ENCODE data around the gene DPP10. TPM values are rescaled to one million over a fixed set of nuclear protein-coding genes. Genes with fewer than 3 reads are reported as not detected.

The DPP10 gene
- total RNA-seq, 2 donors from 2014 or later: not detected

DNA sequence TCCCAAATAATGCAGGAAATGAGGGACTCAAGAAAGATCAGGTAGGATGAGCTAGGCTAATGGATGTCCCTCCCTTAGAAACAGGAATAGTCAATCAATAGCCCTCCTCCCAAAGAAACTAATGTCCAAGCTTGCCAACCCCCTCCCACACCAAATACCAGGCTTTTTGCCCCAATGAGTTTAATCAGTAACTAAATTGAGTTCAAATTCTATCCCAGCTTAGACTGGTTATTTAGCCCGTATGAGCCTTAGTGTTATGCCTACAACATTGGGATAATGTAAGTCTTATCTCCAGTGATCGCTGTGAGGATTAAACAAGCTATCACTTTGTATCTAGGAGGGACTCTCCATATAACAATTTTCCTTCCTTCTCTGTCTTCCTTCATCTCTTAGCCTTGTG is 310.7 kb downstream of the DPP10 start:
- DNase-seq (ENCODE audit: low spot score) (no peak), ATAC-seq (ENCODE audit: insufficient number of reproducible peaks, low FRiP score, low read depth) (no peak)
- Histone ChIP-seq H3K4me3 (no peak overlapping the region), H3K36me3 (no peaks in the 10 kb centered on the region), H3K27me3 (replicated peaks; ENCODE audit: insufficient read depth) (no peaks in the 10 kb centered on the region), H3K27ac (no peak overlapping the region), H3K9me3 (no peaks in the 10 kb centered on the region), H3K4me1 (ENCODE audit: control insufficient read depth in 1 of 2, low read depth in 2 of 2) (no peaks in the 10 kb centered on the region)
- TF ChIP-seq, protein P1, sequence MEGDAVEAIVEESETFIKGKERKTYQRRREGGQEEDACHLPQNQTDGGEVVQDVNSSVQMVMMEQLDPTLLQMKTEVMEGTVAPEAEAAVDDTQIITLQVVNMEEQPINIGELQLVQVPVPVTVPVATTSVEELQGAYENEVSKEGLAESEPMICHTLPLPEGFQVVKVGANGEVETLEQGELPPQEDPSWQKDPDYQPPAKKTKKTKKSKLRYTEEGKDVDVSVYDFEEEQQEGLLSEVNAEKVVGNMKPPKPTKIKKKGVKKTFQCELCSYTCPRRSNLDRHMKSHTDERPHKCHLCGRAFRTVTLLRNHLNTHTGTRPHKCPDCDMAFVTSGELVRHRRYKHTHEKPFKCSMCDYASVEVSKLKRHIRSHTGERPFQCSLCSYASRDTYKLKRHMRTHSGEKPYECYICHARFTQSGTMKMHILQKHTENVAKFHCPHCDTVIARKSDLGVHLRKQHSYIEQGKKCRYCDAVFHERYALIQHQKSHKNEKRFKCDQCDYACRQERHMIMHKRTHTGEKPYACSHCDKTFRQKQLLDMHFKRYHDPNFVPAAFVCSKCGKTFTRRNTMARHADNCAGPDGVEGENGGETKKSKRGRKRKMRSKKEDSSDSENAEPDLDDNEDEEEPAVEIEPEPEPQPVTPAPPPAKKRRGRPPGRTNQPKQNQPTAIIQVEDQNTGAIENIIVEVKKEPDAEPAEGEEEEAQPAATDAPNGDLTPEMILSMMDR (IDR thresholded peaks at IDR 0.05): no peak

DNA sequence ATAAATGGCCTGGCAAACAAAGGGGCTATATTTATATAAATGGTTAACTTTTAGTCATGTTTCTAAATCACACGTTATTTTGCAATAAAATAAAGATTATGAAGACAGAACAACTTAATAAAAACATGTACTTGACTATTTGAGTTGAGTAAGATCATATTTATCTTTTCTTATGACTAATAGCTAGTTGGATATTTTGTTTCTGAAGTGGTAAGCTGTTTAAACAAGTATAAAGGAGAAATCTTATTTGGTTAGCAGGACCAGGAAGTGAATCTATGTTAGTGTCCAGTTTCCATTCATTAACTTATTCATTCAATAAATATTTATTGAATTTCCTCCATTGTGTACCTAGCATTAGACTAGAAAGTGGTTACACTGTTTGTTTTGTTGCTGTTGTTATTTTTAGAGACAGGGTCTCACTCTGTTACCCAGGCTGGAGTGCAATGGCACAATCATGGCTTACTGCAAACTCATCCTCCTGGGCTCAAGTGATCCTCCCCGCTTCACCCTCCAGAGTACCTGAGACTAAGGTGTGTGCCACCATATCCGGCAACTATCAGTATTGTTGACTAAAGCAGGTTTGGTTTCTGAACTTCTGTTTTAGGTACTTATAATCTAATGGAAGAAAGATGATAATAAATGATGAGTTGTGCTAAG is 312.6 kb downstream of the DPP10 start:
- H3K27me3 ChIP-seq (replicated peaks; ENCODE audit: insufficient read depth): no peaks in the 10 kb centered on the region
- no peaks in the 10 kb centered on the region for H3K4me1 ChIP-seq (ENCODE audit: control insufficient read depth in 1 of 2, low read depth in 2 of 2)
- H3K36me3 ChIP-seq: no peaks in the 10 kb centered on the region
- TF ChIP-seq, protein P1 (IDR thresholded peaks at IDR 0.05): no peak
- no peak overlapping the region for H3K4me3 ChIP-seq
- DNase-seq (ENCODE audit: low spot score): no peak
- ATAC-seq (ENCODE audit: insufficient number of reproducible peaks, low FRiP score, low read depth): no peak
- H3K27ac ChIP-seq: no peak overlapping the region
- H3K9me3 ChIP-seq: no peaks in the 10 kb centered on the region

DNA sequence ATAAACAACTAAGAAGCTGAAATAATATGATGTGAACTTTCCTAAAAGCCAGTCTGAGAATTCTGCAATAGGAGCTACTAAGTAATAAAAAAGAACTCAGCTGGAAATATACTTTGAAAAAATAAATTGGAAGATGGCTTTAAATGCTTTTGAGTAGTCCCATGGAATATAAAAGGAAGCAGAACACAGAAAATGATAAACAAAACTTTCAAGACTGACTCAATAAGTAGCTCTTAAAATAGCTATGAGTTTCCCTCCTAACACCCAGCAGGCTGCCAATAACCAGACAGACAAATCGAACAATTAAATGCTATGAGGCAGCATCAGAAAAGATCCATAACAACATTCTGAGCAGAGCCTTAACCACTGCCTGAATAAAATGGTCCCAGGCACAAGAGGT is 319.9 kb downstream of the DPP10 start:
- no peak overlapping the region for H3K4me3 ChIP-seq
- no peak for ATAC-seq (ENCODE audit: insufficient number of reproducible peaks, low FRiP score, low read depth)
- H3K27me3 ChIP-seq (replicated peaks; ENCODE audit: insufficient read depth): no peaks in the 10 kb centered on the region
- H3K4me1 ChIP-seq (ENCODE audit: control insufficient read depth in 1 of 2, low read depth in 2 of 2): no peaks in the 10 kb centered on the region
- H3K27ac ChIP-seq: no peak overlapping the region
- H3K9me3 ChIP-seq: no peaks in the 10 kb centered on the region
- no peak for DNase-seq (ENCODE audit: low spot score)
- H3K36me3 ChIP-seq: no peaks in the 10 kb centered on the region
- TF ChIP-seq, protein P1 (IDR thresholded peaks at IDR 0.05): no peak

DNA sequence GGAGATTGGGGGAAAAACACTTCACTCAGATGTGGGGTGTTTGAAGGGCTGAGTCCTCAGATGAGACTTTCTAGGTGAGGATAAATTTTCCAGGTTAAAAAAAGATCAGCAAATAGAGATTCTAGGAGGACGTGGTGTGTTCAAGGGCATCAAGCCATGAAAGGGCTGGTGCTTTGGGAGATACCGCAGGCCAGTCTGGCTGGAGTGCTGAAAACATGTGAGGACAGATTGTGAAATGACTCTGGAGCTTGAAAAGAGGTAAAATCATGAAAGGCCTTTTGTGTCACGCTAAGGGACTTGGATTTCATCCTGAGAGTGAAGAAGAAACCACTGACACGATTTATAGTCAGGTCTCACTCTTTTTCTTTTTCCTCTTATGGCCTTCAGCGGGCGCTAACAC is 320.5 kb downstream of the DPP10 start:
- TF ChIP-seq, protein P1 (IDR thresholded peaks at IDR 0.05): no peak
- DNase-seq (ENCODE audit: low spot score) (no peak), ATAC-seq (ENCODE audit: insufficient number of reproducible peaks, low FRiP score, low read depth) (no peak)
- Histone ChIP-seq H3K27ac (no peak overlapping the region), H3K9me3 (no peaks in the 10 kb centered on the region), H3K36me3 (no peaks in the 10 kb centered on the region), H3K4me3 (no peak overlapping the region), H3K27me3 (replicated peaks; ENCODE audit: insufficient read depth) (no peaks in the 10 kb centered on the region), H3K4me1 (ENCODE audit: control insufficient read depth in 1 of 2, low read depth in 2 of 2) (no peaks in the 10 kb centered on the region)

DNA sequence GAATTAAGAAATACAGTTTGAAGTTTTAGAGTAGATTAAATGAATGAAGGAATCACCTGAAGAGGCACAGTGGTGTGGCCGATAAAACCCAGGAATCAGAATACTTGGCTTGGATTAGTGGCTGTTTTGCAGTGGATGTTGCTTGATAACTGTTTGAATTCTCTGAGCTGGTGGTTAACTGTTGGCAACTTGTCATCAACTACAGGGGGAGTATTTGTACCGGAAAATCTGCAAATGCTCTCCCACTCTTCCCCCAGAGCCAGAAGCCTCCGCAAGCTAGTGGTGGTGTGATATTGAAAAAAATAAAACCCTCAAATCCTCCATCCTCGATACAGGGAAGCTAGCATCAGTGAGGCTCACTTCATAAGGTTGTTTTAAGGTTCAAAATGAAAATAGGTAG is 326.7 kb downstream of the DPP10 start:
- no peaks in the 10 kb centered on the region for H3K9me3 ChIP-seq
- H3K36me3 ChIP-seq: no peaks in the 10 kb centered on the region
- no peak overlapping the region for H3K27ac ChIP-seq
- no peak overlapping the region for H3K4me3 ChIP-seq
- H3K27me3 ChIP-seq (replicated peaks; ENCODE audit: insufficient read depth): no peaks in the 10 kb centered on the region
- DNase-seq (ENCODE audit: low spot score) (no peak), ATAC-seq (ENCODE audit: insufficient number of reproducible peaks, low FRiP score, low read depth) (no peak)
- TF ChIP-seq, protein P1 (IDR thresholded peaks at IDR 0.05): no peak
- no peaks in the 10 kb centered on the region for H3K4me1 ChIP-seq (ENCODE audit: control insufficient read depth in 1 of 2, low read depth in 2 of 2)
